H9 (cell line): ENCODE results near the gene TPPP. TPM values are rescaled to one million over a fixed set of nuclear protein-coding genes. Genes with fewer than 3 reads are reported as not detected.
"Not testable (repeated sequence)": the region's sequence is repeated elsewhere in the genome, so short reads cannot be mapped to it uniquely, and the experiment has no call there.

Experiments used
- DNase-seq: peaks from one replicate; pipeline ENCODE4 v3.0.0-alpha.2; 2017
- H2AFZ ChIP-seq: one replicate; pipeline ENCODE4 v1.6.1; 2013; ENCODE audit warnings: mild to moderate bottlenecking, low read length, control low read depth, moderate library complexity
- H2AK5ac ChIP-seq: 2 replicates; pipeline ENCODE4 v1.6.1; 2013; ENCODE audit warnings: low read length, control low read depth, mixed read lengths; ENCODE audit not compliant: insufficient read length
- H2BK120ac ChIP-seq: one replicate; pipeline ENCODE4 v1.6.1; 2013; ENCODE audit warnings: low read depth, mild to moderate bottlenecking, low read length, control low read depth, inconsistent platforms; ENCODE audit not compliant: poor library complexity, severe bottlenecking
- H2BK12ac ChIP-seq: 2 replicates; pipeline ENCODE4 v1.6.1; 2013; ENCODE audit warnings: low read length, control low read depth, mixed read lengths, low read depth; ENCODE audit not compliant: insufficient read length
- H2BK15ac ChIP-seq: 2 replicates; pipeline ENCODE4 v1.6.1; 2013; ENCODE audit warnings: low read depth, low read length, control low read depth
- H2BK20ac ChIP-seq: one replicate; pipeline ENCODE4 v1.6.1; 2013; ENCODE audit warnings: low read depth, mild to moderate bottlenecking, low read length, control low read depth, inconsistent platforms; ENCODE audit not compliant: poor library complexity, severe bottlenecking
- H2BK5ac ChIP-seq: 2 replicates; pipeline ENCODE4 v1.6.1; 2013; ENCODE audit warnings: low read length, control low read depth, mixed read lengths; ENCODE audit not compliant: insufficient read length
- H3K14ac ChIP-seq: 2 replicates; pipeline ENCODE4 v1.6.1; 2013; ENCODE audit warnings: low read length, control low read depth; ENCODE audit not compliant: insufficient read depth
- H3K18ac ChIP-seq: 2 replicates; pipeline ENCODE4 v1.6.1; 2013; ENCODE audit warnings: low read depth, mild to moderate bottlenecking, mixed read lengths, low read length, control low read depth; ENCODE audit not compliant: insufficient read length
- H3K23ac ChIP-seq: 2 replicates; pipeline ENCODE4 v1.6.1; 2013; ENCODE audit warnings: low read length, control low read depth, mixed read lengths, low read depth; ENCODE audit not compliant: insufficient read length
- H3K23me2 ChIP-seq: 2 replicates; pipeline ENCODE4 v1.6.1; 2013; ENCODE audit warnings: low read depth, mild to moderate bottlenecking, mixed read lengths, low read length, control low read depth; ENCODE audit not compliant: insufficient read length, poor library complexity, severe bottlenecking
- H3K27ac ChIP-seq: 2 replicates; pipeline ENCODE4 v1.5.1; 2013; ENCODE audit warnings: low read length, control low read depth, mixed read lengths, low read depth; ENCODE audit not compliant: insufficient read length
- H3K27me3 ChIP-seq: 2 replicates; pipeline ENCODE4 v1.6.1; 2013; ENCODE audit warnings: low read length, control low read depth, inconsistent platforms; ENCODE audit not compliant: insufficient read depth
- H3K4ac ChIP-seq: 2 replicates; pipeline ENCODE4 v1.6.1; 2013; ENCODE audit warnings: low read depth, mild to moderate bottlenecking, control low read depth, inconsistent platforms, low read length, moderate library complexity
- H3K4me1 ChIP-seq: 2 replicates; pipeline ENCODE4 v1.6.1; 2013; ENCODE audit warnings: low read length, control low read depth, inconsistent platforms; ENCODE audit not compliant: insufficient read depth
- H3K4me2 ChIP-seq: 2 replicates; pipeline ENCODE4 v1.6.1; 2013; ENCODE audit warnings: low read length, control low read depth, mixed read lengths; ENCODE audit not compliant: insufficient read length, insufficient read depth
- H3K56ac ChIP-seq: 2 replicates; pipeline ENCODE4 v1.6.1; 2013; ENCODE audit warnings: low read depth, mild to moderate bottlenecking, mixed read lengths, low read length, control low read depth; ENCODE audit not compliant: insufficient read length
- H3K79me1 ChIP-seq: 2 replicates; pipeline ENCODE4 v1.6.1; 2013; ENCODE audit warnings: low read depth, mild to moderate bottlenecking, moderate library complexity, low read length, control low read depth, inconsistent platforms; ENCODE audit not compliant: insufficient read depth, poor library complexity, severe bottlenecking
- H3K79me2 ChIP-seq: 2 replicates; pipeline ENCODE4 v1.6.1; 2013; ENCODE audit warnings: low read length, control low read depth, inconsistent platforms; ENCODE audit not compliant: insufficient read depth
- H3K9ac ChIP-seq: 2 replicates; pipeline ENCODE4 v1.6.1; 2013; ENCODE audit warnings: low read length, control low read depth, mixed read lengths; ENCODE audit not compliant: insufficient read length; ENCODE audit errors: extremely low read depth
- H3K9me3 ChIP-seq: one replicate; pipeline ENCODE4 v1.6.1; 2013; ENCODE audit warnings: low read depth, low read length, inconsistent platforms; ENCODE audit not compliant: control insufficient read depth
- H3T11ph ChIP-seq: one replicate; pipeline ENCODE4 v1.6.1; 2013; ENCODE audit warnings: mild to moderate bottlenecking, low read length, control low read depth, inconsistent platforms
- H4K20me1 ChIP-seq: one replicate; pipeline ENCODE4 v1.6.1; 2013; ENCODE audit not compliant: control insufficient read depth, insufficient read length, insufficient read depth
- H4K5ac ChIP-seq: 2 replicates; pipeline ENCODE4 v1.6.1; 2013; ENCODE audit warnings: low read depth, mild to moderate bottlenecking, mixed read lengths, low read length, control low read depth; ENCODE audit not compliant: insufficient read length
- H4K8ac ChIP-seq: replicated peaks from 2 replicates; pipeline ENCODE4 v1.6.1; 2013; ENCODE audit warnings: low read length, control low read depth, mixed read lengths, low read depth; ENCODE audit not compliant: insufficient read length
- H4K91ac ChIP-seq: 2 replicates; pipeline ENCODE4 v1.6.1; 2013; ENCODE audit warnings: low read depth, mild to moderate bottlenecking, moderate library complexity, mixed read lengths, low read length, control low read depth; ENCODE audit not compliant: insufficient read length
- H3K27ac Mint-ChIP-seq, 3 experiments: 2 replicates in 2 of 3; 3 replicates in 1 of 3; pipeline ENCODE4 v1.8.0; 2020 to 2021; ENCODE audit warnings: mixed read lengths in 3 of 3, mild to moderate bottlenecking in 1 of 3, moderate library complexity in 1 of 3
- H3K27me3 Mint-ChIP-seq: 2 replicates; pipeline ENCODE4 v1.8.0; 2021; ENCODE audit warnings: low read depth, mild to moderate bottlenecking, moderate library complexity, mixed read lengths
- H3K36me3 Mint-ChIP-seq, 3 experiments: 2 replicates in 2 of 3; 3 replicates in 1 of 3; pipeline ENCODE4 v1.8.0; 2020 to 2021; ENCODE audit warnings: low read depth in 3 of 3, mixed read lengths in 3 of 3; ENCODE audit not compliant: insufficient read depth in 1 of 3
- H3K4me1 Mint-ChIP-seq, 2 experiments: 2 replicates each; pipeline ENCODE4 v1.8.0; 2020; ENCODE audit warnings: mixed read lengths in 2 of 2
- H3K4me3 Mint-ChIP-seq, 2 experiments: 2 replicates in 1 of 2; 3 replicates in 1 of 2; pipeline ENCODE4 v1.8.0; 2020 to 2021; ENCODE audit warnings: mild to moderate bottlenecking in 2 of 2, mixed read lengths in 2 of 2, moderate library complexity in 1 of 2
- H3K9me3 Mint-ChIP-seq, 2 experiments: 2 replicates in 1 of 2; 3 replicates in 1 of 2; pipeline ENCODE4 v1.8.0; 2020; ENCODE audit warnings: mild to moderate bottlenecking in 2 of 2, mixed read lengths in 2 of 2, moderate library complexity in 1 of 2
- WGBS: extraction: QIAGEN DNeasy Blood & Tissue Kit; methylation state at CpG from one replicate; pipeline ENCODE4 v1.1.7; 2013; ENCODE audit warnings: missing lambda C conversion rate, low lambda C conversion rate, mixed read lengths; ENCODE audit not compliant: insufficient read length; ENCODE audit errors: extremely low coverage; 5-methylcytosine and 5-hydroxymethylcytosine counted together
- long read RNA-seq: library from polyadenylated mRNA; unstranded; transcript quantifications from one replicate; pipeline ENCODE4 v2.0.0, GENCODE V29; 2020
- total RNA-seq: library from RNA; stranded (reverse); gene quantifications from 2 replicates; pipeline ENCODE4 v1.2.1, GENCODE V29; 2021

TPPP gene
- 0.44 and 0.48 TPM in 2 replicates for total RNA-seq
- long read RNA-seq, partial matches to known transcripts = 0 of 2 reads
- long read RNA-seq, other reads (novel, unspliced or antisense) = 2 of 2 reads

GRCh38 chr5:693271-694041 is at the start of gene TPPP:
TPPP (minus strand) TSS chr5:693352; CDS start chr5:678060, 15,292 bp downstream.
- H3T11ph ChIP-seq, H3K23me2 ChIP-seq, H3K9me3 Mint-ChIP-seq, H3K79me1 ChIP-seq, H4K8ac ChIP-seq, H3K56ac ChIP-seq, H2BK20ac ChIP-seq, H2BK120ac ChIP-seq, H3K27ac ChIP-seq, H4K5ac ChIP-seq, H3K27ac Mint-ChIP-seq, H2BK5ac ChIP-seq, H3K14ac ChIP-seq, H2BK15ac ChIP-seq, H3K9me3 ChIP-seq, H4K91ac ChIP-seq, H4K20me1 ChIP-seq, H2AFZ ChIP-seq, H3K36me3 Mint-ChIP-seq, H3K23ac ChIP-seq, H3K4me1 Mint-ChIP-seq, H3K4me1 ChIP-seq, H3K9ac ChIP-seq, H3K27me3 ChIP-seq, H3K4ac ChIP-seq, H2BK12ac ChIP-seq, H2AK5ac ChIP-seq, H3K18ac ChIP-seq, H3K79me2 ChIP-seq: not testable (repeated sequence)
- DNase-seq = peak; percentile 72
- H3K4me2 ChIP-seq = peak within 1 kb of the TSS; percentile 21
- Mint-ChIP-seq H3K27me3 (peaks cover 22% of the 10 kb centered on the region), H3K4me3 (peak within 1 kb of the TSS; percentile 5 to 66; a peak in 2 of 5 replicates)
- no CpG with 5 or more reads among the region's 109 CpGs for WGBS

GRCh38 chr5:742276-742675 is 49.1 kb upstream of the TPPP start:
- H3K36me3 Mint-ChIP-seq, H2AFZ ChIP-seq, H3K4me3 Mint-ChIP-seq, H3K27me3 ChIP-seq, H3K4me2 ChIP-seq, H3K14ac ChIP-seq, H2BK12ac ChIP-seq, H3K79me2 ChIP-seq, H3K9ac ChIP-seq, H4K5ac ChIP-seq, H3K9me3 ChIP-seq, H3K4ac ChIP-seq, H3K4me1 ChIP-seq, H2BK20ac ChIP-seq, H3K79me1 ChIP-seq, H2BK15ac ChIP-seq, H3K23ac ChIP-seq, H2BK120ac ChIP-seq, H3K56ac ChIP-seq, H4K8ac ChIP-seq, H3K18ac ChIP-seq, H2BK5ac ChIP-seq, H3T11ph ChIP-seq, H3K27ac Mint-ChIP-seq, H3K23me2 ChIP-seq, H4K20me1 ChIP-seq, H3K9me3 Mint-ChIP-seq, H3K4me1 Mint-ChIP-seq, H4K91ac ChIP-seq, H3K27ac ChIP-seq, H2AK5ac ChIP-seq, DNase-seq: not testable (repeated sequence)
- H3K27me3 Mint-ChIP-seq = peaks cover 14% of the 10 kb centered on the region
- no CpG with 5 or more reads among the region's 6 CpGs for WGBS
